T47D (cell line): ENCODE results near the gene ZNF496.
"Not testable (repeated sequence)": the region's sequence is repeated elsewhere in the genome, so short reads cannot be mapped to it uniquely, and the experiment has no call there.

Experiments used
- DNase-seq, 2 experiments: peaks; one replicate each; pipeline versions ENCODE4 v3.0.0 to v3.0.0-alpha.2; 2011 to 2012; ENCODE audit warnings: low read depth in 1 of 2, low spot score in 1 of 2
- JUND ChIP-seq: IDR thresholded peaks from 2 replicates; pipeline ENCODE4 v1.6.1; 2012; ENCODE audit warnings: low read depth
- in situ Hi-C: cut with HindIII; loops from 2 replicates; pipeline ENCODE4 v1.10.0; 2016; ENCODE audit warnings: low sequenced_read_pairs, low pct_unique_long_range_greater_than_20kb

Gene ZNF496

DNA sequence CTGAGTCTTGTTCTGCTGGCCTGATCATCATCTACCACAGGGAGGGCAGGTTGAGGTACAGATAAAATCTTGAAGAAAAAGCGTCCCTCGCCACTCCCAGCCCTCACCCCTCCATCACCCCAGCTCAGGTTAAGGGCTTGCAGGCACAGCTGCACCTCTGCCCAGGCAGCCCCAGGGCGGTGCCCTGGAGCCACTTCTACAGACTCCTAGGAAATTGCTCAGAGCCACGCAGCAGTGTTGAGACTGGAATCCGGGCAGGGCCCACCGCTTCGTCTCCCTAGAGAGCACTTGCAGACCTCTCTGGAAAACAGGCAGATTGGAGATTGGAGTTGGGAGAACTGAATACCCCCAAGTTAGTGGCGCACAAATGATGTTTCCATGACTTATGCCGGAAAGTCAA is 40.5 kb downstream of the ZNF496 start:
- DNase-seq: no peak
- in situ Hi-C loops: no loop called here
- no peak for TF ChIP-seq JUND

DNA sequence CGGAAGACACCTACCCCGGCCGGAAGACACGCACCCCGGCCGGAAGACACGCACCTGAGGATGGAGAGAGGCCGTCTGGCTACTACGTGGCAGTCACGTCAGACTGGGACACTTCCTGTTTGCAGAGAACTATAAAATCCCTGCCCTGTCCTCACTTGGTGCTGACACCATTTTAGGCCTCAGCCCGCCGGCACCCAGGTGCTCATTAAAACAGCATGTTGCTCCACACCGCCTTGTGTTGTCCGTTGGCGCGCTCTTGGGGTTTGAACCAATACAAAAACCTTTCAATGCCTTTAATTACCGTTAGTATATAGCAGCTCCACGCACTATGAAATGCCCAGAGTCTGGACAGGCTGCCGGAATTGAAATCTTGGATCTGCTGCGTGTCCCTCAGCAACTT is 41.1 kb downstream of the ZNF496 start:
- in situ Hi-C loops: no loop called here
- DNase-seq: no peak

DNA sequence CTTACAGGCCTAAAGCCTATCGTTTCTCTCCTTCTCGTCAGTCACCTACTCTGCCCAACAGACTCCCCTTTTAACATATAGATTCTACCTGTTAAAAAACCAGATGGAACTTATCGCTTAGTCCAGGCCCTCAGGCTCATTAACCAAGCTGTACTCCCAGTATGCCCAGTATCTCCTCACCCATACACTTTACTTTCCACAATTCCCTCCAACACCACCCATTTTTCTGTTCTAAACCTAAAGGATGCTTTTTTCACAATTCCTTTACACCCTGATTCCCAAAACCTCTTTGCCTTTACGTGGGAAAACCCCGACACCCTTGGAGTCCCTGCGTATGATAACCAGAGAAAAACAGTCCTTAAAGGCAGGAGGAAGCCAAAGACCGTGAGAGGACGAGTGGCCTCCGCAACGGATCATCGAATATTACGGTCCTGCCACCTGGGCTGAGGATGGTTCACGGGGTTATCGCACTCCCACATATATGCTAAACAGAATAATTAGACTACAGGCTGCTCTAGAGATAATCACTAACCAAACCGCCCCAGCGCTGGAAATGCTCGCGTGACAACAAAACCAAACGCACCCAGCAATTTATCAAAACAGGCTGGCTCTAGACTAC is 42.3 kb downstream of the ZNF496 start:
- DNase-seq, in situ Hi-C loops: not testable (repeated sequence)

More for the DNA sequence above, 41.1 kb downstream of the ZNF496 start:
- TF ChIP-seq JUND: no peak

DNA sequence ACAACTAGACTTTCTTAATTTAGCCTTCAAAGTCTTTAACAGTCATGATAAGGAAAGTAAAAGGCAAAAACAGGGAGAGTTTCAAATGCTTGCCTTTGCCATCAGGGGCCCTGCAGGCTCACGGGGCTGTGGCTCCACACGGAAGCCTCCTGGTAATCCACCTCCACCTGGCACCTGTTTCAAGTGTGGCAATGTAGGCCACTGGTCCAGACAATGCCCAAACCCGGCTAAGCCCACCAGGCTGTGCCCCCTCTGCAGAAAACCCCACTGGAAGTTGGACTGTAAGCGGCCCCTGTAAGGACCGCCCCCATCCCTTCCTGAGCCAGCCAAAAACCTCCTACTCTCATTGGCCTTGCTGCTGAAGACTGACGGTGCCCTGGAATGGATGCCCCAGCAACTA is 43.3 kb downstream of the ZNF496 start:
- in situ Hi-C loops: no loop called here
- no peak for TF ChIP-seq JUND
- DNase-seq: no peak

DNA sequence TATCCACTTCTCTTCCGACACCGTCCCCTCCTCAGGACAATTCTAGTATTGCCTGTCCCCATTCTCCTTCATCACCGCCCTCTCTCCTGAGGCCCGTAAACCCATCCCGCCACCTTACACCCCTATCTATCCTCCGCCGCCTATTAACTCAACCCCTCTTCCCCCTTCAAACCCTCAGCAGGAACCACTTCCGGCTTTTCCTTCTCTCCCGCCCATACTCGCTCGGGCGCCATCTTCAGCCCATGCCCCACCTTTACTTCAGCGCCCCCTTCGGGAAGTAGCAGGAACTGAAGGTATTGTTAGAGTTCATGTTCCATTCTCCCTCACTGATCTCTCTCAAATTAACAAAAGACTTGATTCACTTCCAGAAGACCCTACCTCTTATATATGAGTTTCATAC is 44.2 kb downstream of the ZNF496 start:
- DNase-seq: no peak
- TF ChIP-seq JUND: no peak
- in situ Hi-C loops: no loop called here

DNA sequence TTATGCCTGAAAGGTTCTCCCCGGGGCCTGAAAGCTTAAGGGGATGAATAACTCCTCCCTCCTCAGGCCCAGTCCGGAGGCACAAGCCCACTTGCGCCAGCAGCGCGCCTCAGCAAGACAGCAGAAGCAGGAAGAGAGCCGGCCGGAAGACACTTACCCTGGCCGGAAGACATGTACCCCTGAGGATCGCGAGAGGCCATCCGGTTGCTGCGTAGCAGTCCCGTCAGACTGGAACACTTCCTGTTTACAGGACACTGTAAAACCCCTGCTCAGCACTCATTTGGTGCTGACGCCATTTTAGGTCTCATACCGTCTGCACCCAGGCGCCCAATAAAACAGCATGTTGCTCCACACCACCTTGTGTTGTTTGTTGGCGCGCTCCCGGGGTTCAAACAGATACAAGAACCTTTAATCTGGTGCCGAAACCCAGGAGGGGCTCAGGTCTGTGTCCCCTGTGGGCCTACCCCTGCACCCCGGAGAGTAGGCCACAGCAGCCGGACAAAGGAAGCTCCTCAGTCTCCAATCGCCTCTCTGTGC is 45.5 kb downstream of the ZNF496 start:
- no peak for TF ChIP-seq JUND
- DNase-seq: no peak
- in situ Hi-C loops: no loop called here

DNA sequence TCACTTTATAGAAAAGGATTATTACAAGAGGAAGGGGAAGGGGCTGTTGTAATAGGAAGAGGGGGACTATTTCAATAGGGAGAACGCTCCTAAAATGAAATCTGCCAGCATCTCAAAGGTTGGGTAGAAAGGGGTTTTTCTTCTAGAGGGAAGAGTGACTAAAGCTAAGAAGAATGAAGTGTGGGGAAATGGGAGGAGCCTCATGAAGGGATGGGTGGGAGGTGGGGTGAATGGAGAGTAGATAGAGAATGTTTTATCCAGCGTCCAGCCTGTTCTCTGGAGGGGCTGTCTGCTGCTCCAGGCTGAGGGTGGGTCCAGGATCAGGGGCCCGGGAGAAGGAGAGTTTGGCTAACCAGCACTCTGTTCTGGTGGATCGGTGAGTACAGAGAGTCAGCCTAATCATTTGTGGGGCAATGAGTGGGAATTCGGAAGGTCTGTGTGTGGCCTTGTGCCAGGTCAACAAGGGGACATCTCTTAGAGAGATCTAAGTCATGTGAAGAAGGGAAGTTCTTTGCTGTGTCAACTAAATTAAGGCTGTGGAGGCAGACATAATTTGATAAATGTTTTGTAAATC is 50.6 kb downstream of the ZNF496 start:
- DNase-seq: no peak
- in situ Hi-C loops: no loop called here
- TF ChIP-seq JUND: no peak

DNA sequence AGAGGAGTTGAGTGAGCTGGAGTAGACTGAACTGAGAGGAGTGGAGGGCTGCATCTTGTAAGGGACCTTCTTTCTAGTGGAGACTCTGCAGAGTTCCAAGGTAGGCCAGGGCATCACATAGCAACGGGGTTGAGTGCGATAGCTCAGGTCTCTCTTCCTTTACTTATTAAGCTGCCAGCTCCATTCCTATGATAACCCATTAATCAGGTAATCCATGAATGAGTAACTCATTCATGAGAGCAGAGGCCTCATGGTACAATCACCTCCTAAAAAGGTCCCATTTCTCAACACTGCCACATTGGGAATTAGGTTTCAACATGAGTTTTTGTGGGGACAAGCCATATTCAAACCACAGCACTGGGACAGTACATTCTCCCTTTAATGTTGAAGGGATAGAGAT is 54.5 kb downstream of the ZNF496 start:
- no peak for DNase-seq
- in situ Hi-C loops: no loop called here
- no peak for TF ChIP-seq JUND

DNA sequence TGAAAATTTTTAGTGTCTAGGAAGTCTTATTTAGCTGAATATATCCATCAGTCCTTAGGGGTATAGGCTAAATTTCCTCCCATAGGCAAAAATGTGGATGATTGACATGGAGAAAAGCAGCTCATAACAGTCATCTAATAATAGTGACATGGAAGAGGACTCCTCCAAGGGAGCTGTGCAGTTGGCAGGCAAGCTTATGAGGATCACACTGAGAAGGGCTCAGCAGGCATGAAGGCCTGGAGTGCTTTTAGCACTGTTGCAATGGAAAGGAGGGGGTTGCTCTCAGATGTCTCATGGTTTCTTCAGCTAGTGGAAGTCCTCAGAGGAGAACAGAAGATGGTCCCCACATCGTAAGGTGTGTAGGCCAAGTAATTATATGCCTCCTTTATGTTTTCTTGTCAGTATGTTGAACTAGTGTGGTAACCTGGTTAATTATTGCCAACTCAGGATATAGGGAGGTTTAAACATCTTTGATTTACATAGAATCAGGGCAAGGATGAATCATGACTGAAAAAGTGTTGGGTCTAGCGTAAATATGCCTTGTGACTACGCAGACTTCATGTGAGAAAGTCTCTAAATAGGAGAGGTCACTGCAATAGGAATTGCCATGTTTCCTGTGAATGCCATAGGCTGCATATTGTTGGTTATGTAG is 56.9 kb downstream of the ZNF496 start:
- in situ Hi-C loops: no loop called here
- no peak for DNase-seq
- TF ChIP-seq JUND: no peak

DNA sequence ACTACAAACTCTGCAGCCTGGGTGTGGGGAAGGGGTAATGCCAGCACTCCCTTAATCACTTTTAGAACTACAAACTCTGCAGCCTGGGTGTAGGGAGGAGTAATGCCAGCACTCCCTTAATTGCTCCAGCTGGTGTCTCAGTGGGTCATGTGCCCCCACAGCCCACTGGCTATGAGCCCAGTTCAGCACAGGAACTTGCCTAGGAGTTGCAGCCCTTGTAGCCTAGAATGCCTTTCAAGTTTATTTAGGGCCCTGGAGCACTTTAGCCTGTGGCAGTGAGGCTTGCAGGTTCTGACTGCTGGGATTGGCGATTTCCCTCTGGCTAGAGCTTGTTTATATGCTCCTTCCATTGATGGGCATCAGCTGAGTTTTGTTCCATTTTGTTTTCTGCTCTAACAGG is 58.7 kb downstream of the ZNF496 start:
- DNase-seq: no peak
- in situ Hi-C loops: no loop called here
- TF ChIP-seq JUND: no peak

DNA sequence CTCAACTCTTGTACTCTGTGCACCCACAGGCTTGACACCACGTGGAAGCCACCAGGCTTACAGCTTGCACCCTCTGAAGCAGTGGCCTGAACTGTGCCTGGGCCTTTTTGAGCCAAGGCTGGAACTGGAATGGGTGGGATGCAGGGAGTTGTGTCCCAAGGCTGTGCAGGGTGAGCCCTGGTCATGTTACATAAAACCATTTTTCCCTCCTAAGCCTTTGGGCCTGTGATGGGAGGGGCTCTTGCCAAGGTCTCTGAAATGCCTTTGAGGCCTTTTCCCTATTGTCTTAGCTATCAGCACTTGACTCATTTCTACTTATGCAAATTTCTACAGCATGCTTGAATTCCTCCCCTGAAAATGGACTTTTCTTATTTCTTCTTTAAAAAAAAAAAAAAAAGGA is 61.7 kb downstream of the ZNF496 start:
- DNase-seq: no peak
- in situ Hi-C loops: no loop called here
- TF ChIP-seq JUND: no peak

DNA sequence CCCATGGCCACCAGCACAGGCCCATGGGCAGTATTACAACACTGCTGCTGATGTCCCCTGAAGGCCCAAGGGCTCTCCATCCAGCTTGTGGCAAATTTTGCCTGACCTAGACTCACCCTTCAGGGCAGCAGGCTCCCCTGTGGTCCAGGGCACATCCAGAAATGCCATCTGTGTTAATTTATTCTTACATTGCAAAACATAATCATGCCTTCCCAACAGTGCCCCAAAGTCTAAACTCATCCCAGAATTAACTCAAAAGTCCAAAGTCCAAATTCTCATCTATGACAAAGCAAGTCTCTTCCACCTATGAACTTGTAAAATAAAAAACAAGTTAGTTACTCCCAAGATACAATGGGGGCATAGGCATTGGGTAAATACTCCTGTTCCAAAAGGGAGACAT is 62.5 kb downstream of the ZNF496 start:
- in situ Hi-C loops: no loop called here
- no peak for DNase-seq
- TF ChIP-seq JUND: no peak

DNA sequence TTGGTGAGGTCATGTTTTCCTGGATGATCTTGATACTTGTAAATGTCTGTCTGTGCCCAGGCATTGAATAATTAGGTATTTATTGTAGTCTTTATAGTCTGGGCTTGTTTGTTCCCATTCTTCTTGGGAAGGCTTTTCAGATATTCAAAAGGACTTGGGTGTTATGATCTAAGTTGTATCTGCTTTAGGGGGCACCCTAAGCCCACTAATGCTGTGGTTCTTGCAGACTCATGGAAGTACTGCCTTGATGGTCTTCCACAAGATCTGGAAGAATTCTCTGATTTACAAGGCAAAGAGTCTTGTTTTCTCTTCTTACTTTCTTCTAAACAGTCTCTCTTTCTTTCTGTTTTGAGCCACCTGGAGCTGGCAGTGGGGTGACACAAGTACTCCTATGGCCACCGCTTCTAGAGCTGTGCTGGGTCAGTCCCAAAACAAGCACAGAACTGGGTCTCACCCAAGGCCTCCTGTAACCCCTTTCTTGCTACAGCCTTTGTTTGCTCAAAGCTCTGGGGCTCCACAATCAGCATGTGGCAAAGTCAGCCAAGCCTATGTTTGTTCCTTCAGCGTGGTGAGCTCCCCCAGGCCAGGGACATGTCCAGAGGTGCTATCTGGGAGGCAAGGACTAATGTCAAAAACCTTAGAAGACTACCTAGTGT is 63.1 kb downstream of the ZNF496 start:
- no peak for TF ChIP-seq JUND
- DNase-seq: no peak
- in situ Hi-C loops: no loop called here
